HepG2 (cell line): ENCODE measurements around the gene TSC22D2.

Source experiments
- BCL6 ChIP-seq: IDR thresholded peaks from 2 replicates; pipeline ENCODE4 v1.6.1; 2016; ENCODE audit warnings: missing genetic modification reagents, missing compliant biosample characterization
- CTCF ChIP-seq: sonication (generic); formaldehyde crosslinking; IDR thresholded peaks from 2 replicates; pipeline ENCODE4 v1.5.0; 2020; ENCODE audit warnings: mild to moderate bottlenecking, missing genetic modification reagents, moderate library complexity
- FOSL1 ChIP-seq: sonication (generic); formaldehyde crosslinking; IDR thresholded peaks from 2 replicates; pipeline ENCODE4 v1.9.0; 2021; ENCODE audit warnings: missing genetic modification reagents, borderline replicate concordance
- FOXM1 ChIP-seq: sonication (generic); formaldehyde crosslinking; IDR thresholded peaks from 2 replicates; pipeline ENCODE4 v1.5.0; 2020; ENCODE audit warnings: missing genetic modification reagents
- GMEB2 ChIP-seq: IDR thresholded peaks from 2 replicates; pipeline ENCODE4 v1.6.1; 2016; ENCODE audit warnings: missing biosample characterization, missing genetic modification reagents, low read depth
- KDM2A ChIP-seq: sonication (generic); formaldehyde crosslinking; IDR thresholded peaks from 2 replicates; pipeline ENCODE4 v1.4.0; 2020; ENCODE audit warnings: low read depth, missing genetic modification reagents, borderline replicate concordance
- KLF12 ChIP-seq: sonication (generic); formaldehyde crosslinking; IDR thresholded peaks from 2 replicates; pipeline ENCODE4 v1.4.0; 2020; ENCODE audit warnings: missing genetic modification reagents, borderline replicate concordance
- MYPOP ChIP-seq: sonication (generic); formaldehyde crosslinking; IDR thresholded peaks from 2 replicates; pipeline ENCODE4 v1.8.1; 2023; ENCODE audit warnings: mild to moderate bottlenecking, moderate library complexity, missing genetic modification reagents
- NCOA2 ChIP-seq: sonication (generic); formaldehyde crosslinking; IDR thresholded peaks from 2 replicates; pipeline ENCODE4 v1.8.0; 2022; ENCODE audit warnings: inconsistent platforms
- NKX3-1 ChIP-seq: sonication (generic); formaldehyde crosslinking; IDR thresholded peaks from 2 replicates; pipeline ENCODE4 v1.5.0; 2020; ENCODE audit warnings: missing genetic modification reagents
- RFX5 ChIP-seq: IDR thresholded peaks from 2 replicates; pipeline ENCODE4 v1.6.1; 2011; ENCODE audit warnings: low read depth, low read length, improper control_type of control experiment
- ZNF280D ChIP-seq: sonication (generic); formaldehyde crosslinking; IDR thresholded peaks from 2 replicates; pipeline ENCODE4 v1.5.1; 2020; ENCODE audit warnings: mild to moderate bottlenecking, missing genetic modification reagents
- ZNF780A ChIP-seq: sonication (generic); formaldehyde crosslinking; IDR thresholded peaks from 2 replicates; pipeline ENCODE4 v1.8.0; 2022; ENCODE audit warnings: mild to moderate bottlenecking, missing genetic modification reagents, moderate library complexity

- TF ChIP-seq RFX5: no peak
- TF ChIP-seq ZNF780A (CRISPR knock-in tag): no peak
- TF ChIP-seq FOSL1: no peak
- TF ChIP-seq NKX3-1 (CRISPR knock-in tag): no peak
- TF ChIP-seq BCL6 (CRISPR knock-in tag): no peak
- TF ChIP-seq CTCF: no peak
- no peak for TF ChIP-seq KDM2A (CRISPR knock-in tag)
- no peak for TF ChIP-seq GMEB2 (CRISPR knock-in tag)
- no peak for TF ChIP-seq MYPOP (CRISPR knock-in tag)
- no peak for TF ChIP-seq FOXM1 (CRISPR knock-in tag)
- no peak for TF ChIP-seq NCOA2 (CRISPR knock-in tag)
- TF ChIP-seq KLF12 (CRISPR knock-in tag): no peak
- TF ChIP-seq ZNF280D (CRISPR knock-in tag): no peak
Measured at GRCh38 chr3:150497956-150498355, 89.9 kb downstream of the TSC22D2 start.
